HL-60/S4 treated with retinoic acid at 250 ng/mL for 4 days and 3 days (cell line): ENCODE data around the gene DCK.
"Not testable (repeated sequence)": the region's sequence is repeated elsewhere in the genome, so short reads cannot be mapped to it uniquely, and the experiment has no call there.

ENCODE experiments used
- in situ Hi-C: fragments of 300-500 bp; cut with MboI; formaldehyde crosslinking; loops from 2 replicates; pipeline ENCODE4 v1.7.0; 2022; ENCODE audit warnings: low sequenced_read_pairs

Gene DCK

GRCh38 chr4:71059573-71059972 is 66.1 kb downstream of the DCK start:
- in situ Hi-C loops, result not testable (repeated sequence)

DNA sequence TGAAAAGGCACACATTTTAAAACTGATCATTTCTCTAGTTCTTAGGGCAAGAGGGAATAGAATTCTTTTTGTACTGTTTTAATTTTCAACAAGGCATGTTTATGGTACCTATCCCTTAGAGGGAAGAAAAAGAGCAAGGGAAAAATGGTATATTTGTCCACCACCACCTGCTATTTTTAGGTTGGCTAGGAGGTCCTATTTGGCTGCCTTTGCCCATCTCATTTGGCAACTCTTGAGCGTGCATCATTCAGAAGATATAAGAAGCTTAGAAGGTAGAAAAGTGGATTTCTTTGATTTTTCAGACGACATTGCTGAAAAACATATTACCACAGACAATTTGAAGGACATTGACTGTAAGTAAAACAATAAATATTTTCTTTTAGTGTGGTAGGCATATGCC is 69.0 kb downstream of the DCK start:
- in situ Hi-C loops, result no loop called here

DNA sequence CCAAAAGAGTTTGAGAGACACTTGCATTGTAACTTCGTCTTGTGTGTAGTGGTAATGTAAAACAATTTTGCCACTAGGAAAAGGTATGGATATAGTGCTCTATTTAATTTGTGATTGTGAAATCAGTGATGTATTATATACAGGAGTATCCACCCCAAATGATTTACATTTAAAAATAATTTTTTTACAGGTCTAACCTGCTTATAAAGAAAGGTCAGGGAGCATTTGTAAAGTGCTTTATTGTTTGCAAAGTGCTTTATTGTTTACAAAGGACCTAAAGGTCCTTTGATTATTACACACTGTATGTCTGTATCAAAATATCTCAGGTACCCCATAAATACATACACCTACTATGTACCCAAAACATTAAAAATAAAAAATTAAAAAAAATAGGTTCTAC is 70.3 kb downstream of the DCK start:
- in situ Hi-C loops, result no loop called here

GRCh38 chr4:71064521-71064920 is 71.1 kb downstream of the DCK start:
- in situ Hi-C loops, result no loop called here

DNA sequence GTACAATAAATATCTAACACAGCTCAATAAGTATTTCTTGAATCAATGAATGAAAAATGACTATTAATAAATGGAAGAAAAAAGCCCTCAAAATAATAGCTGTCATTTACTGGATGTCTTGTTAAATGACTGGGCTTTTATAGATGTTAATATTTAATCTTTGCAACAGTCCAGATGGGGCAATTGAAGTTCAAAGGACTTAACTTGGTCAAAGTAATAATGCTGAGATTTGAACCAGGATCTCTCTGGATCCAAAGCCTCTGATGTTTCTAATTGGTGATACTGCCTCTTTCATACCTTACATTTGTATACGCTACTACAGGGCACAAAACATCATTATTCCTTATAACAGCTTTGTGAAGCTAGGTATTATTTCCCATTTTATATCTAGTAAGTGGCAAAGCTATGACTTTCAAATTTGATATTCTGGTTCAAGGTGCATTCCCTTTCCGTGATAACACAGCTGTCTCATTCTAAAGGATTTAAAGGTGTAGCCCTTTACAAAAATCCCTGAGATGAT is 72.6 kb downstream of the DCK start:
- in situ Hi-C loops, result no loop called here

- in situ Hi-C loops, result no loop called here
Measured at GRCh38 chr4:71066737-71067716, 73.6 kb downstream of the DCK start.

DNA sequence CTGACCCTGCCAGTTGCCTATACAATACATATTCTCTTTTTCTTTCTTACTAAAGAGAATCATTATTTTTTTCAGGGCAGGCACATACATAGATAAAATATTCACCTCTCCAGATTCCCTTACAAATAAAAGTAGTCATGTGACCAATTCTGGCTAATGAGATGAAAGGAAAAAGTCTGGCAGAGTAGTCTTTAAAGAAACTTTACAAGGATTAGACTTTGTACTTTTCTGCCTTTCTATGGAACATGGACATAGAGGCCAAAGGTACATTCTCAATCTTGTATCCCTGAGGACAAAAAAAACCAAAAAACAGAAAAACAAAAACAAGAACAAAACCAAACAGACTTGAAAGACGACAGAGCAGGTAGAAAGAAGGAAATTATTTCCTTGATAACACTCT is 75.6 kb downstream of the DCK start:
- in situ Hi-C loops, result no loop called here

- in situ Hi-C loops, result no loop called here
Measured at GRCh38 chr4:71070015-71070414, 76.6 kb downstream of the DCK start.

GRCh38 chr4:71074452-71075299 is 81.2 kb downstream of the DCK start:
- in situ Hi-C loops, result no loop called here
